Adrenal gland (tissue), 12 donors: ENCODE measurements around the gene SLC24A5. TPM values are rescaled to one million over a fixed set of nuclear protein-coding genes. Genes with fewer than 3 reads are reported as not detected.

Experiments
- DNase-seq, 7 donors: peaks; one replicate each; pipeline ENCODE4 v3.0.0-alpha.2; 2019 to 2020
- H3K27ac ChIP-seq, 5 donors: fragments of 200-600 bp; sonication (generic) in 4 of 5; 1 replicate in 3 of 5; 2 replicates in 2 of 5; pipeline versions ENCODE4 v1.5.1 to v1.8.0; 2016 to 2020; ENCODE audit warnings: mild to moderate bottlenecking in 1 of 5
- H3K27me3 ChIP-seq: fragments of 200-600 bp; 2 replicates; pipeline ENCODE4 v1.8.0; 2021
- H3K36me3 ChIP-seq, 2 donors: fragments of 200-600 bp; replicated peaks in 1 of 2; 1 replicate in 1 of 2; 2 replicates in 1 of 2; pipeline versions ENCODE4 v1.5.1 to v1.8.0; 2018 to 2022
- H3K4me1 ChIP-seq, 2 donors: fragments of 200-600 bp; replicated peaks in 1 of 2; 1 replicate in 1 of 2; 2 replicates in 1 of 2; pipeline versions ENCODE4 v1.5.1 to v1.8.0; 2018 to 2021
- H3K4me3 ChIP-seq, 4 donors: fragments of 200-600 bp; sonication (generic) in 3 of 4; one replicate each; pipeline ENCODE4 v1.5.1; 2016 to 2018
- H3K9me3 ChIP-seq, 3 donors: fragments of 200-600 bp; sonication (generic) in 1 of 3; replicated peaks in 1 of 3; 1 replicate in 2 of 3; 2 replicates in 1 of 3; pipeline versions ENCODE4 v1.5.1 to v1.8.0; 2016 to 2021
- CTCF ChIP-seq, 6 experiments: fragments of 450-650 bp in 4 of 6; fragments of 200-600 bp in 2 of 6; sonication (generic) in 1 of 6; IDR thresholded peaks; 1 replicate in 5 of 6; 2 replicates in 1 of 6; pipeline versions ENCODE4 v1.5.1 to v1.8.0; 2016 to 2021; ENCODE audit warnings: antibody characterized with exemption in 6 of 6, mild to moderate bottlenecking in 2 of 6, moderate library complexity in 1 of 6
- POLR2A ChIP-seq, 2 donors: fragments of 450-650 bp; IDR thresholded peaks; one replicate each; pipeline ENCODE4 v1.6.1; 2017; ENCODE audit warnings: antibody characterized with exemption in 2 of 2, mild to moderate bottlenecking in 2 of 2, moderate library complexity in 1 of 2
- WGBS, 4 donors: extraction: QIAGEN DNeasy Blood & Tissue Kit in 2 of 4; methylation state at CpG; one replicate each; pipeline versions ENCODE4 v1.1.5 to v1.1.7; 2013 to 2017; 5-methylcytosine and 5-hydroxymethylcytosine counted together
- intact Hi-C, 2 donors: fragments of 100-400 bp; cut with DNase I; formaldehyde crosslinking; loops; one replicate each; pipeline versions ENCODE4 v1.14.1 to v1.15.0; 2022 to 2023
- polyA plus RNA-seq, 3 donors: library from polyadenylated mRNA; stranded (reverse); fragments of 200-250 nt in 2 of 3; fragments of 350-450 nt in 1 of 3; fragmentation: Illumina TruSeq in 1 of 3; extraction: RNeasy Lipid Tissue Mini Kit (QIAGEN cat#74804) in 1 of 3; gene quantifications; one replicate each; pipeline ENCODE4 v1.2.3, GENCODE V29; 2013 to 2014
- total RNA-seq, 9 donors: library from RNA; depleted of rRNA in 4 of 9; stranded (reverse); fragments of >200 nt in 4 of 9; fragments of 120-200 nt in 1 of 9; fragmentation: NEBNext Ultra II Directional in 1 of 9; extraction: Animal tissue kit (Norgen Biotek cat#: 25700) in 1 of 9; gene quantifications; one replicate each; pipeline versions ENCODE4 v1.1.0 to v1.2.4, GENCODE V29; 2013 to 2023
- donor health status: healthy with polysubstance abuse.
- donor health status: Bipolar disorder and iron deficiency.
- donor health status: DM: yes; HTN: yes; CAD: no.
- donor health status: DM: no; HTN: no; CAD: no.
- donor health status: DM: no; HTN: no; CAD: no.
- donor health status: DM: yes; HTN: yes; CAD: no.

Gene SLC24A5
- total and polyA plus RNA-seq, 12 donors: 0.34 TPM; not detected in 11

- no peaks in the 10 kb centered on the region for H3K4me1 ChIP-seq
- DNase-seq: no peak
- no peaks in the 10 kb centered on the region for H3K27me3 ChIP-seq
- H3K36me3 ChIP-seq: no peaks in the 10 kb centered on the region
- intact Hi-C loops: no loop called here
- 89 to 95% (median 92%) methylated on average over 6 of the region's 6 CpGs for WGBS, 4 donors
- no peak overlapping the region for H3K27ac ChIP-seq
- TF ChIP-seq POLR2A (IDR thresholded peaks at IDR 0.05) (no peak), CTCF (IDR thresholded peaks at IDR 0.05) (no peak)
- no peak overlapping the region for H3K4me3 ChIP-seq
- no peaks in the 10 kb centered on the region for H3K9me3 ChIP-seq
Observed at GRCh38 chr15:48132874-48133273, 12.1 kb downstream of the SLC24A5 start.

DNA sequence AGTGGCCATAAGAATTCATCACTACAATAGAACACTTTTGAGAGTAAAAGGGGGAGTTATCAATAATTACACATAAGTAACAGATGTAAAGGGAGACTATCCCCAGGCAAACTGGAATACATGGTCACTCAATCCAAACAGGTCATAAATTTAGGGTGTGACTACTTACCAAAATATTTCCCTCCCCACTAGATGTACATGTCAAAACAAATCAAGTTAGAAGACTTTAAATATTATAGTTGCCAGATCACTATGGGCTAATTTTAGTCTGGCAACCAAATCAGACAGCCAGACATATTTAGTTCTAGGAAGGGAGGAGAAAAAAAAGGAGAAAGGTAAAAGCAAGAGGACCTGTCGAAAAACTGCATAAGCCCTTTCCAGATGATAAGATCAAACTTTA, 23.1 kb downstream of the SLC24A5 start:
- H3K4me1 ChIP-seq: peaks cover 13 to 17% of the 10 kb centered on the region in 2 donors
- 83 to 96% (median 91%) methylated on average over 1 of the region's 1 CpG for WGBS, 4 donors
- TF ChIP-seq POLR2A (IDR thresholded peaks at IDR 0.05): no peak
- no peak for TF ChIP-seq CTCF (IDR thresholded peaks at IDR 0.05)
- no peak overlapping the region for H3K4me3 ChIP-seq
- H3K36me3 ChIP-seq: no peaks in the 10 kb centered on the region
- DNase-seq: no peak
- intact Hi-C loops: no loop called here
- no peaks in the 10 kb centered on the region for H3K9me3 ChIP-seq
- no peak overlapping the region for H3K27ac ChIP-seq
- no peaks in the 10 kb centered on the region for H3K27me3 ChIP-seq

- intact Hi-C loops: no loop called here
- Histone ChIP-seq H3K4me3 (no peak overlapping the region), H3K27me3 (no peaks in the 10 kb centered on the region), H3K36me3 (no peaks in the 10 kb centered on the region), H3K27ac (no peak overlapping the region), H3K9me3 (no peaks in the 10 kb centered on the region), H3K4me1 (peaks cover 13 to 17% of the 10 kb centered on the region in 2 donors)
- DNase-seq: no peak
- 4 to 16% (median 11%) methylated on average over 1 of the region's 1 CpG for whole genome bisulfite sequencing, 4 donors
- TF ChIP-seq CTCF (IDR thresholded peaks at IDR 0.05): no peak
- no peak for TF ChIP-seq POLR2A (IDR thresholded peaks at IDR 0.05)
Observed at GRCh38 chr15:48144889-48145288, 24.1 kb downstream of the SLC24A5 start.

- H3K27ac ChIP-seq: no peak overlapping the region
- no peaks in the 10 kb centered on the region for H3K27me3 ChIP-seq
- H3K36me3 ChIP-seq: no peaks in the 10 kb centered on the region
- no peak for DNase-seq
- no peak overlapping the region for H3K4me3 ChIP-seq
- intact Hi-C loops: no loop called here
- peaks cover 13 to 17% of the 10 kb centered on the region in 2 donors for H3K4me1 ChIP-seq
- TF ChIP-seq POLR2A (IDR thresholded peaks at IDR 0.05) (no peak), CTCF (IDR thresholded peaks at IDR 0.05) (no peak)
- no peaks in the 10 kb centered on the region for H3K9me3 ChIP-seq
Observed at GRCh38 chr15:48145923-48146322, 25.1 kb downstream of the SLC24A5 start.
